ENCODE results near the gene FCSK.

Gene FCSK

GRCh38 chr16:70418274-70418992 is 36.0 kb upstream of the FCSK start:
- H3K4me1 ChIP-seq (ENCODE audit: control insufficient read depth, insufficient read depth, low read length): peaks cover 3% of the 10 kb centered on the region; the same call in 1 of the 2 replicates
- TF ChIP-seq ZSCAN5A (tag by site-specific recombination; IDR thresholded peaks at IDR 0.05) (no peak), ZNF704 (tag by site-specific recombination; IDR thresholded peaks at IDR 0.05) (no peak), ZNF785 (tag by site-specific recombination; IDR thresholded peaks at IDR 0.05) (no peak), ZNF521 (tag by site-specific recombination; IDR thresholded peaks at IDR 0.05) (no peak), ZNF138 (tag by site-specific recombination; IDR thresholded peaks at IDR 0.05; ENCODE audit: borderline replicate concordance) (no peak), ZNF747 (tag by site-specific recombination; IDR thresholded peaks at IDR 0.05) (no peak), ZNF394 (tag by site-specific recombination; IDR thresholded peaks at IDR 0.05; ENCODE audit: borderline replicate concordance) (no peak), ZNF23 (tag by site-specific recombination; IDR thresholded peaks at IDR 0.05; ENCODE audit: borderline replicate concordance) (no peak), ZNF449 (tag by site-specific recombination; IDR thresholded peaks at IDR 0.05) (no peak), ZNF248 (tag by site-specific recombination; IDR thresholded peaks at IDR 0.05) (no peak), INSM2 (tag by site-specific recombination; IDR thresholded peaks at IDR 0.05) (no peak), PRDM1 (tag by site-specific recombination; IDR thresholded peaks at IDR 0.05) (no peak), ZNF701 (tag by site-specific recombination; IDR thresholded peaks at IDR 0.05) (no peak), ZNF600 (tag by site-specific recombination; IDR thresholded peaks at IDR 0.05) (no peak), WT1 (tag by site-specific recombination; IDR thresholded peaks at IDR 0.05) (no peak), MZF1 (tag by site-specific recombination; IDR thresholded peaks at IDR 0.05; ENCODE audit: borderline replicate concordance) (no peak), ZNF211 (tag by site-specific recombination; IDR thresholded peaks at IDR 0.05; ENCODE audit: low read depth) (no peak), SALL2 (tag by site-specific recombination; IDR thresholded peaks at IDR 0.05; ENCODE audit: borderline replicate concordance) (no peak), ZNF146 (tag by site-specific recombination; IDR thresholded peaks at IDR 0.05) (no peak), ZBTB7A (tag by site-specific recombination; IDR thresholded peaks at IDR 0.05; ENCODE audit: low read depth) (no peak)
- H3K4me3 ChIP-seq (ENCODE audit: low read depth, low read length): no peak overlapping the region
- H3K27ac ChIP-seq (ENCODE audit: extremely low read depth, low read depth, low read length): no peak overlapping the region
- no peaks in the 10 kb centered on the region for H3K9me3 ChIP-seq (ENCODE audit: control insufficient read depth, insufficient read depth, low read depth, low read length)
- ChIA-PET CTCF (interaction anchor here (0.5 to 1.1 kb wide), 2 partner anchors 11 to 215 kb away, joined by 4 to 5 read pairs; no protein-coding TSS in a partner anchor), POLR2A (no interaction called here)
- no peaks in the 10 kb centered on the region for H3K36me3 ChIP-seq (ENCODE audit: control insufficient read depth in 2 of 2, insufficient read depth in 1 of 2, low read length in 2 of 2)

GRCh38 chr16:70418993-70419318 is 35.4 kb upstream of the FCSK start:
- TF ChIP-seq ZNF114 (tag by site-specific recombination; IDR thresholded peaks at IDR 0.05): no peak
- peak; percentile 58; the same call in 1 of the 2 replicates for TF ChIP-seq KLF1 (tag by site-specific recombination; IDR thresholded peaks at IDR 0.05)
- Histone ChIP-seq H3K4me1 (ENCODE audit: control insufficient read depth, insufficient read depth, low read length) (peaks cover 3% of the 10 kb centered on the region; the same call in 1 of the 2 replicates), H3K36me3 (ENCODE audit: control insufficient read depth in 2 of 2, insufficient read depth in 1 of 2, low read length in 2 of 2) (no peaks in the 10 kb centered on the region), H3K4me3 (ENCODE audit: low read depth, low read length) (no peak overlapping the region), H3K27ac (ENCODE audit: extremely low read depth, low read depth, low read length) (no peak overlapping the region), H3K9me3 (ENCODE audit: control insufficient read depth, insufficient read depth, low read depth, low read length) (no peaks in the 10 kb centered on the region)
- CTCF ChIA-PET: interaction anchor here (1.1 kb wide), 1 partner anchor 10 kb away, joined by 4 read pairs; no protein-coding TSS in a partner anchor
- POLR2A ChIA-PET: no interaction called here

Measured in HEK293 (cell line).